Suppressor macrophage treated with lipopolysaccharide for 1 hour (primary cell): ENCODE results near the gene ME3.
"Not testable (repeated sequence)": the region's sequence is repeated elsewhere in the genome, so short reads cannot be mapped to it uniquely, and the experiment has no call there.

Experiments used
- DNase-seq, 3 donors: peaks; one replicate each; pipeline ENCODE4 v3.0.0-alpha.2; 2020 to 2022

The ME3 gene

DNA sequence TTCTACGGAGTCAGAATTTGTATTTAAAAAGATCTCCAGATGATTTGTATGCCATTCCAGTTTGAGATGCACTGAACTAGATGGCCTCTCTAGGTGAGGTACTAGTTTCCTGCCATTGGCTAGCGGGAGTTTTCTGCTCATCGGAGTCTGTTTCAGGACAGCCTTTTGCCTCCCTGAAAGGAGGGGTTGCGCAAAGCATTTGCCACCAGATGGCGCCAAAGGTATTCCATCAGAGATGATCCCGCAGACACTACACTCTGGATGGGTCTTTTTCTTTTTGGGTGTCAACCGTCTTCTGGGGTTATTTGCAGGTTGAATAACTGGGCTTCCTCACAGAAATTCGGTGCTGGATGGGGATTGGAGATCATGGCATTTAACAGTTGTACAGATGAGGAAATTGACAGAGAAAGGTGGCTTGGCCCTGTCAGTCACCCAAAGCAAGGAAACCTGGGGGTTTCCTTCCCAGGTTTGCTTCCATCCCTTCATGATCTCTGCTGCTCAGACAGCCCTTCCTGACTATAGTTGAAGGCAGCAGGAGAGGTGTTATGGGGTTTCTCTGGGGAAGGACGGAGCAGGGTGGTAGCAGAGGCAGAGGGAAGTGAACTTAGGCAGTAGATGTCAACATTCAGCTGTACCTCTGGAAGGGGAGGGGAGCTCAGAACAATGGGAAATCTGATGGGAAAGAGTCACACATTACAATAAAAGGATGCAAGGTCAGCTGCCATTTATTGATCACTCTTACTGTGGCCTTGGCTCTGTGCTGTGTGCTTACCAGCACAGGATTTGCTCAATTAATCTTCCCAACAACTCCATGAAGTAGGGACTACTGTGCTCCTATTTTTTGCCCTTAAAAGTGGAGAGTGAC, 216.1 kb downstream of the ME3 start:
- DNase-seq = peak; percentile 81 to 91 (median 91)

DNA sequence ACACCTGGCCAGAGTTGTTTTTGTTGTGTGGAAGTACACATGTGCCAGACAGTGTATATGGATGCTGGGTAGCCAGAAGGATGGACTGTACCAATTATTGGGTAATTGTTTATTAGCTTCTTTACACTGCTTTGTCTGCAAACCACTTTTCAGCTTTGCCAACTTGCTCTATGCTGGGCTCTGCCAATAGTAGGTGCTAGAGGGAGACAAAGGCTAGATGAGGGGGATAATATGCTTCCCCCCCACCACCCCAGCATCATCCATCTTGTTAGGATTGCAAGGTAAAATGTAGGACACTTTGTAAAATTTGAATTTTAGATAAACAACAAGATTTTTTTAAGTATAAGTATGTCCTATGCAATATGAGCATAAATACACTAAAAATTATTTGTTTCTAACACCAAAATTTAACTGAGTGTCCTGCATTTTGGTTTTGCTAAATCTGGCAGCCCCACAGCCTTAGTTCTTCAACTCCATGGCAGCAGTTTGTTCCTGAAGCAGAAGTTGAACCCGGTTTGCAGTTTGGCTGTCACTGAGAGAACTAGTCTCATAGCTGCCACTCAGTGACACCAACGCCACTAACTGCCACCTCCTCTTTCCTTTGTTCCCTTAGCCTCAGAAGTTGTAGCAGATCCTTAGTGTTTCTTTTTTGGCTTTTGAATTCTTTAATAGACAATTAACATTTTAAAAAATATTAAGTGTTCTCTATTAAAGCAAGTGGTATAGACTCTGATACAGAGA, 219.0 kb downstream of the ME3 start:
- DNase-seq = no peak

DNA sequence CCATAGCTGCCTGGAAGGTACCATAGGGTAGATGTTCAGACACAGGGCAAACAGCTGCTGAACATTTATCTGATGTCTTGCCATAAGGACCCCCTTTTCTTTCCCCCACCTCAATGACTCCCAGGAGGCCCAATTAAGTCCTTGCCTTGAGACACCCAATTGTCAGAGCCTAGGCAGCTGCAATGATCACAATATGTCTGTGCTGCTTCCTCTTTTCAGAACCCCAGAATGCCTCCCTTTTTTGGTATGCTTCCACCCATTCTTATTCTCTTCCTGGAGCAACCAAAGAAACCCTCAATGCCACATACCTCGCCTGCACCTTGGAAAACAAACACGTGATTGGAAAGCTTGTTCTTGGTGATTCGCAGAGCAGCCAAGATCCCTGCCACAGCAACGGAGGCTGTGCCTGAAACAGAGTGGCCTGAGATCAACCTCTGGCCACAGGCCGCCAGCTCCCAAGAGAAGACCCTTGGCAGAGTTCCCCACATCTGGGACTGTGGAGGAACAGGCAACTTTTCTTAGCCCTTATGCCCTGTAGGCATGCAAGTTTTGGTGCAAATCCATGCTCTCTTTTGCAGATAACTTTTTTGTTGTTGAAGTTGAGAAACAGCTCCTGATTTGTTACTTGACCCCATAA, 222.3 kb downstream of the ME3 start:
- no peak for DNase-seq

DNA sequence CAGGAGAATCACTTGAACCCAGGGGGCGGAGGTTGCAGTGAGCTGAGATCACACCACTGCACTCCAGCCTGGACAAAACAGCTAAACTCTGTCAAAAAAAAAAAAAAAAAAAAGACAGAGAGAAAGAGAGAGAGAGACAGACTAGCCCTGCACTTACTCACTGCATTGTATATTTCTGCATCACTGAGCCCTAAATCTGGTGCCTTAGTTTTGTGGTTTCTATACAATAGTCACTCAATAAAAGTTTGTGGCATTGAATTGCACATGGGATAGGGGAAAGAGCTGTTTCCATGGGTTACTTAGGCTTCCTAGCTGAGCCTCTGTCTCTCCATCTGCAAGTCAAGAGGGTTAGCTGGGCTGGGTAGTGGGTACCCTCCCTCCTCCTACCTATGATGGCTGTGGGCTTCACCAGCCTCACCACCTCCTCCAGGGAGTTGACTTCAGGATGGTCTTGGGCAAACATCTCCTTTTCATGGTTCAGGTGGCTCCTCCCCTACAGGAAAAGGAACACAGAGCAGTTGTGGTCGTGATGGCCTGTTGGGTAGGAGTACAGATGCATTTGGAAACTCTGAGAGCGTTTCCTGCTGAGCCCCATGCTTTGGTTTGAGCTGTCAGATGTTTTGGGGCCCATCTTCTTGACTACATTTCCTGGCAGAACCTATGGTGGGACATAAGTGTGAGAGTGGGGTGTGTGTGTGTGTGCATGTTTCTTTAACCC, 224.5 kb downstream of the ME3 start:
- DNase-seq = no peak

DNA sequence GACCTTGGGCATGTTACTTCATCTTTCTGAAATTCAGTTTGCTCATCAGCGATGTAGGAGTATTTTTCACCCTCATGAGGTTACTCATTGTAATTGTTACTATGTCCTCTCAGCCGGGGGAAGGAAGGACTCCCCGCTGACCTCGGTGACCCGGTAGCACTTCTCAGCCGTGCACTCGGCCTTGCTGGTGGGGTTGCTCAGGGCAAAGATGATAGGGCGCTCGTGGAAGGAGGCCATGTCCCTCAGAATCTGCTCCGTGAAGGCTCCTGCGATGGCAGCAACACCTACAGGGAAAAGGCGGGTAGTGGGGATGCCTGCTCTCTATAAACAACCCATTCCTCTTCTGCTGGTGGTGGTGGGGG, 225.5 kb downstream of the ME3 start:
- no peak for DNase-seq

DNA sequence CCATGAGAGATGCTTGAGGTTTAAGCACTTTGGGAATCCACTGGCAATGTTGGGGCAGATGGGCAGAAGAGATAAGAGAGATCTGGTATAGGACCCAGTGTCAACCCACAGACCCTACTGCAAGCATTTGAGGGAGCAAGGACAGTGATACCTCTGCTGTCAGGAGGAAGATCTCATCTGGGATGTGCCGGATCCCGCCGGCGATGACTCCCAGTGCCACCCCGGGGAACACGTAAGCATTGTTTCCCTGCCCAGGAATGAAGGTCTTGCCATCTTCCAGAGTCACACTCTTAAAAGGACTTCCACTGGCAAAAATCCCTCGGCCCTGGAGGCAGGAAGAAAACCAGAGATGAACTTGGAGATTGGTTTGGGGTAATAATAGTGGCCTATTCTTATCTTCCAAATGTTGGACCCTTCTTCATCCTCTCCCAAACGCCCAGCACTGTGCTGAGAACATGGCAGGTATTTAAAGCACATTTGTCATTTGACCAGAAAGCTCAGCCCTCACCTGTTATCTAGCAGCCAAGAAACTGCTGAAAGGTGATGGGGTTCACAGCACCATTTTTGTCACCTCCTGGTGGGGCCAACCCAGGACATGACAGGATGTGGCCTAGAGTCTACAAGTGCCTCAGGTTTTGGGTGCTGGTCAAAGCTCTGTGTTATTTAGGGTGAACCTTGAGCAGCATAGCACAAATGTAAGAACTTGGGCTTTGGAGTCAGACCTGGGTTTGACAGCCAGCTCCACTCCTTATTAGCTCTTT, 226.1 kb downstream of the ME3 start:
- DNase-seq = no peak

DNA sequence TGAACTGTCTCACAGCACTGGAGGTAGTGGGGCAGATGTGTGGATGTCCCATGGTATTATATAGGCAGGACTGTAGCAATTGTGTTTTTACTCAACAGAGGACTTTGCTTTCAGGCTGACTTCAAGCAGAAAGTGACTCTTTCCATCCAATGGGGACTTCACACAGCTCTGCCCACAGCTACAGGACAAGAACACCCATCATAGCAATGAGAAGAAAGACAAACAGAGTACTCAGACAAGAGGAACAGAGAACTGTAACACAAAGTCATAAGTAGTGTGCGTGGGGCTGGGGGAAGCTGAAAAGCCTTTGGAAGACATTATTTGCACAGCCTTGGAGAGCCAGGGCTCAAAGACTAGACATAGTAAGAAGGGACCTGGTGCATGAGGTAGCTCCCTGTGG, 227.4 kb downstream of the ME3 start:
- no peak for DNase-seq

DNA sequence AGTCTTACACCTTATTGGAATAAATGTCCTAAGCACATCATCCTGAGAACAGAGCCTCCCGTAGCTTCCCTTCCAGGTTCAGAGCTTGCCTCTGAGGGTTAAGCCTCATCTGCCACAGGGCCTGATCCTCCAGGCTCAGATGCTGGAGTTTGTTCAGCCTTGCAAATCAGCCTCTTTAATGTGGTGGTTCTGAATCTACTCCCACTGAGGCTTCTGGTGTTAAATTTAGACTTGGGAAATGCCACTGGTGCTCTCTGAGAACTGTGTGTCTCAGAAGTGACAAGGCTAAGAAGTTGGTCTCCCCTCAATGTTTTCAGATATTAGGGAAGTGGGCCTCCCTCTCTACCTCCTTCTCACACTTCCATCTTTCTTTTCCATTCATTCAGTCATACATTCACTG, 229.0 kb downstream of the ME3 start:
- DNase-seq = no peak

DNA sequence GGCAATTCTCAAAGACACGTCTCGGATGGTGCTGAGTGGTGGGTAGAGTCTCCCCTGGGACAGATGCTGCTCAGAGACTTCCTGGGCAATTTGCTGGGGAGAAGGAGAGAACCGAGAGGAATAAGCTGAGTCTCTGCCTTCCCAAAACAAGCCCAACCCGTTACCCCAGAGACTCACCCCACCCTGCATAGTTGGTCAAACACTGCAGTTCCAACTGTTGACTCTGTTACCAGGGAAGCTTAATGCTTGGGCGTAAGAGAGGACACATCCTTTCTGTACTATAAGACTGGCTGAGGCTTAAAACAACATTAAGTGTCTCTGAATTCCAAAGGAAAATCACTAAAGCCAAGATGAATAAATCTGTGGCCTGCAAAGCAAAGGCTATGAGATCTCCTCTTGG, 229.6 kb downstream of the ME3 start:
- no peak for DNase-seq

DNA sequence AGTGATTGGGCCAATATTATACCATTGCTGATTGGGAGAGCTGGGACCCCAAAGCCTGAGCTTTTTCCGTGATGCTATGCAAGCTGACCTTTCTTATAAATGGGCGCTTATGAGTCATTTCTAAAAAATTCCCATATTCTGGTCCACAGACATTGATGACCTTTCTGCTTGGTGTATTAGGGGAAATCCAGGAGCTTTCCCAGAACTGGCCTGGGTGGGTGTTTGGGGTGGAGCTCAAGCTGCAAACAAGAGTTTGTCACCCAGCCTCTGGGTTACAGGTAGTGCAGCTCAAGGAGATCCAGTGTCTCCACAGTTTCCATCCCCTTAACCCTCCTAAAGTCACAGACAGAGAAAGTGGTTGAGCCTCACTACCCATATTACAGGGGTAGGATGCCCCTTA, 230.0 kb downstream of the ME3 start:
- DNase-seq = peak; percentile 67 to 85 (median 75)

DNA sequence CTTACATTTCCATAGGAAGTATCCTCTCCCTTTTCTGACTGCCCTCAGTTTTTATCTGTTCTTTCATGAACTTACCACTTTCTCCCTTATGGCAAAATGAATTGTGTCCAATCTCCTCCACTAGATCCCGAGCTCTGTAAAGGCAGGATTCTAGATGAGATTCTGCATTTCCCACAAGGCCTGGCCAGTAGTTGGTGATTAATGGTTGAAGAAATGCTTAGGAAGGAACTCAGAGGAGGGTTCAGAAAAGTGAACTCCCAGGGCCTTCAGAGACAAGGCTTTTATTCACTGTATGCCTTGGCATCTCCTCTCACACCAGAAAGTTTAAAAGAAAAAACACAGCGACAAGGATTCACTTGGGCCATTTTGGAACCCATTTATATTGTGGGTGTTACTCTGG, 231.6 kb downstream of the ME3 start:
- no peak for DNase-seq

DNA sequence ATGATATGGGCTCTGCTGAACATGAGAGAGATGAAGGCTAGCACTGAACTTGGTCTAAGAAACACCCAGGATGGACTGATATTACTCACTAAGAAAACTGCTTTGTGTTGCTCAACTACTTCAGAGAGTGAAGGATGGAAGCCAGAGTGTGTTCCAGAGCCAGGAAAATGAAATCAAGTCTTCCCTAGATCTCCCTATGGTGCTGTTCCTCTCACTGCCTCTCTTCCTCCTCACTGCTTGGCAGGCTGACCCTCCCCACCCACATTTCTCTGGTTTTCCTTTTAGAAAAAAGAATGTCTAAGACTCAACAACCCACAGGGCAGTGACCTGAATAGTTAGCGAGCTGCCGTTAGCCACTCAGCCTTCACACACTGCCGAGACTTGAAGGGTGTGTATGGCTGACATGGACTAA, 232.1 kb downstream of the ME3 start:
- DNase-seq = no peak

DNA sequence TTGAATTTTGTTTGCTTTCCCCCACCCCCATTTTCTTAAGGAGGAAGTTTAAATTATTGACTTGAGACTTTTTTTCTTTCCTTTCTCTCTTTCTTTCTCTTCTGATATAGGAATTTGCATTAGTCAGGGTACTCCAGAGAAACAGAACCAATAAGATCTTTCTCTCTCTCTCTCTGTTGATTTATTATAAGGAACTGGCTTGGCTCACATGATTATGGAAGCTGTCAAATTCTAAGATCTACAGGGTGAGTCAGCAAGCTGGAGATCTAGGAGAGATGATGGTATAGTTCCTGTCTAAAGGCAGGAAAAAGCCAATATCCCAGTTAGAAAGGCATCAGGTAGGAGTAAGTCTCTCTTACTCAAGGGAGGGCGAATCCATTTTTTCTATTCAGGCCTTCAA, 233.7 kb downstream of the ME3 start:
- peak; percentile 44 to 66 (median 51) for DNase-seq

DNA sequence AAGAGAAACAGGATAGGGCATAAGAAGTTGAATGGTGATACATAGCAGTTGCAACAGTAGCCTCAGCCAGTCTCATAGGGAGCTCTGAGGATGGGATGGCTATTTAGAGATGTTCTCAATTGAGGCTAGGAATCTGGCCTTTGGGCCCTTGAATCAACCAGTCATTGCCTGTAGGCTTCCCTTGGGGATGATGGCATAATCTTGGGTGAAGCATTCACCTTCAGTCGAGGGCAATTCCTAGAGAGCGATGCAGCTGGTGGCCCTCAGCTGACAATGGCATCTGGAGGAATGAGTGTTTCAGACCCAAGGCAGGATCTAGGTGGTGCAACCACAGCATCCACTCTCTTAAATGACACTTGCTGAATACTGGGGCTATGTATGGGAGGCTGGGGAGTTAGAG, 236.7 kb downstream of the ME3 start:
- DNase-seq = no peak

DNA sequence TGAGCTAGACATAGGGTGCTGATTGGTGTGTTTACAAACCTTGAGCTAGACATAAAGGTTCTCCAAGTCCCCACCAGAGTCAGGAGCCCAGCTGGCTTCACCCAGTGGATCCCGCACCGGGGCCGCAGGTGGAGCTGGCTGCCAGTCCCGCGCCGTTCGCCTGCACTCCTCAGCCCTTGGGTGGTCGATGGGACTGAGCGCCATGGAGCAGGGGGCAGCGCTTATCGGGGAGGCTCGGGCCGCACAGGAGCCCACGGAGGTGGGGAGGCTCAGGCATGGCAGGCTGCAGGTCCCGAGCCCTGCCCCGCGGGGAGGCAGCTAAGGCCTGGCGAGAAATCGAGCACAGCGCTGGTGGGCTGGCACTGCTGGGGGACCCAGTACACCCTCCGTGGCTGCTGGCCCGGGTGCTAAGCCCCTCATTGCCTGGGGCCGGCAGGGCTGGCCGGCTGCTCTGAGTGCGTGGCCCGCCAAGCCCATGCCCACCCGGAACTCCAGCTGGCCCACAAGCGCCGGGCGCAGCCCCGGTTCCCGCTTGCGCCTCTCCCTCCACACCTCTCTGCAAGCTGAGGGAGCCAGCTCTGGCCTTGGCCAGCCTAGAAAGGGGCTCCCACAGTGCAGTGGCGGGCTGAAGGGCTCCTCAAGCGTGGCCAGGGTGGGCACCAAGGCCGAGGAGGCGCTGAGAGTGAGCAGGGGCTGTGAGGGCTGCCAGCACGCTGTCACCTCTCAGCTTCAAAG, 238.9 kb downstream of the ME3 start:
- DNase-seq = not testable (repeated sequence)

DNA sequence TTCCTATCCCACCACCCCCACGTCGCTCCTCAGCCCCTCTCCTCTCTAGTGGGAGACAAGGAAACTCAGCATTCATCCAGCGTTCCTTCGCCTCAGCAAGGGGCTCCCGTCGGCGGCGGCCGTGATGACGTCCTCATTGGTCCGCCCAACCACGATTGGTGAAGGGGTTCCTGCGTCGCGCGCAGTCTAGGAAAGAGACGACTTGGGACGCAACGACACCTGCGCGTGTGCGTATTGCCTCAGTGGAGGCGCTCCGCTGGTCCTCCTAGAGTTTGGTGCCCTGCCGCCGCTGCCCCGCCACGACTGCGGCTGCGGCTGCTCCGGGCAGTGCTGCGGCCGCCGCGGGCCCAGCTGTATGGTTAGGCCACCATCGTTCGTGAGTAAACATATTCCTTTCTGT, 241.2 kb downstream of the ME3 start:
- no peak for DNase-seq

DNA sequence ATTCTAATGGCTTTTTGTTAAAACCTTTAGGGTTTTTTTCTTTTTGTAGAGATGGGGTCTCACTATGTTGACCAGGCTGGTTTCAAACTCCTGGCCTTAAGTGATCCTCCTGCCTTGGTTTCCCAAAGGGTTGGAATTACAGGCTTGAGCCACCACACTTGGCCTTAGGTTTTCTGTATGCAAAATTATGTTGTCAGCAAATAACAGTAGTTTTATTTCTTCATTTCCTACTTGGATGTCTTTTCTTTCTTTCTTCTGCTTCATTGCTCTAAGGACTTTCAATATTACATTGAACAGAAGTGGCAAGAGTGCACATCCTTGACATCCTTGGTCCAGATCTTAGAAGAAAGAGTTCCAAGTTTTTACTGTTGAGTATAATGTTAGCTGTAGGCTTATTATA, 245.0 kb downstream of the ME3 start:
- no peak for DNase-seq

DNA sequence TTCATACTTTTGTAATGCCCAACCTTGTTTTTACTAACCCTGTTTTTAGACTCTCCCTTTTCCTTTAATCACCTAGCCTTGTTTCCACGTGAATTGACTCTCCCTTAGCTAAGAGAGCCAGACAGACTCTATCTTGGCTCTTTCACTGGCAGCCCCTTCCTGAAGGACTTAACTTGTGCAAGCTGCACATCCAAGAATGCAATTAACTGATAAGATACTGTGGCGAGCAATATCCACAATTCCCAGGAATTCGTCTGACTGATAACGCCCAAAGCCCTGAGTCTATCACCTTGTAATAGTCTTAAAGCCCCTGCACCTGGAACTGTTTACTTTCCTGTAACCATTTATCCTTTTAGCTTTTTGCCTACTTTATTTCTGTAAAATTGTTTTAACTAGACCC, 248.9 kb downstream of the ME3 start:
- DNase-seq = not testable (repeated sequence)

DNA sequence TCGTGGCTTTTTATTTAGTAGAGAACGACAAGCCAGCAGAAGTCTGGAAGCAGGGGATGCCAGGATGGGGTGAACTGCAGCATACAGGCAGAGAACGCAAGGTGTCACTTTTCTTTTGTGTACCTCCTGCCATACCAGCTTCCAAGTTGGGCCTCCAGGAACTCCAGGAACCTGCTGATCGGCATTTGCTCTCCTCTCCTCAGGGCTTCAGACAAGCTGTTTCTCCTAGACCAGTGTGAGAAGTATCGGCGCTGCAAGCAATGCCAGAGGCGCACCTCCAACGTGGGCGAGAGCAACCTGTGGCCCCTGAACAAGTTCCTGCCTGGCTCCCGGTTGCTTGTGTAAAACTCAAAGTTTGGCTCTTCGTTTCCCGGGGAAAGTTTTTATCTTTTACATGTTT, 250.0 kb downstream of the ME3 start:
- no peak for DNase-seq

DNA sequence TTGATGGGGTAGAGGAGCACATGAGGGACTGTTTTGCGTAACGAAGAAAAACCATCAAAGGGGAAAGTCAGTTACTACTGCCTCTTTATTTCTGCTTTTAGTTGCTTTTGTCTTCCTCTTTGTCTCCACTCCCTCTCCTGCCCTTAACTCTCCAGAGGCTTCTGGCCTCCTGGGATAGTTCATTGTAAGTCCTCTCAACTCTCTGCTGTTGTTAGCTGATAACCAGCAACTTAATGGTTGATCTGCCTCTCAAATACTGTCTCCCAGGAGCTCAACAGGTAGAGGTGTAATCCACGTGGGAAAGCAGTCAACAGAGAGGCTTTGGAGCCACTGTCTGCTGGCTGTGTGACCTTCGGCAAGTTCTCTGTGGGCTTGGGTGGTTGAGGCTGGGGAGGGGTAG, 250.5 kb downstream of the ME3 start:
- DNase-seq = peak; percentile 21 to 35 (median 22)

DNA sequence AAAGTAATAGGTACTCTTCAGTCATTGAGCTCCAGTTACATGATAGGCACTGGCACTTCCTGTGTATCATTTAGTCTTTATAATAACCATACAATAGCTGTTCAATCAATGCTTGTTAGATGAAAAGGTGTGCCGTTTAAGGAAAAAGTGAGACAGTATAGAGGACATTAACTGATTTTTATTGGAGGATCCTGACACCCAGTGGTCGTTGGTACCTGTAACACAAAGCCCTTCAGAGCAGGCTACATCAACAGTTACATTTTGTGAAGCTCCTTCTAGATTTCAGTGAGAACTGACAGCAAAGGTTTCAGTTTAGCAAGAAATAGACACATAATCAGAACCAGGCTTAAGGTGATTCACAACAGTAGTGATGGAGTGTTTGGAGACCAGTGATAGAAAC, 253.5 kb downstream of the ME3 start:
- no peak for DNase-seq

DNA sequence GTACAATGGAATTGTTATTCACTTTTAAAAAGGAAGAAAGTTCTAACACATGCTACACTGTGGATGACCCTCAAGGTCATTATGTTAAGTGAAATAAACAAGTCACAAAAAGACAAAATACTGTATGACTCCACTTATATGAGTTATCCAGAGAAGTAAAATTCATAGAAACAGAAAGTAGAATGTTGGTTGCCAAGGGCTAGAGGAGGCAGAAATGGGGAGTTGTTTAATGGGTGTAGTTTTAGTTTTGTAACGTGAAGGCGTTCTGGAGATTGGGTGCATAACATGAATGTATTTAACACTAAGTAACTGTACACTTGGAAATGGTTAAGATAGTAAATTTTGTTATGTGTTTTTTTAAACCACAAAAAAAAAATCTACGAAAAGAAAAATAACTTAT, 253.9 kb downstream of the ME3 start:
- peak in 1 of 3 donors; percentile 7 for DNase-seq
